Ovary (tissue), 3 donors: ENCODE measurements around the gene P2RX2.

ENCODE experiments used
- CTCF ChIP-seq, 3 donors: fragments of 450-650 bp in 2 of 3; fragments of 200-600 bp in 1 of 3; IDR thresholded peaks; one replicate each; pipeline versions ENCODE4 v1.5.1 to v1.8.0; 2016 to 2022; ENCODE audit warnings: antibody characterized with exemption in 3 of 3, mild to moderate bottlenecking in 1 of 3
- EP300 ChIP-seq: sonication (generic); formaldehyde crosslinking; IDR thresholded peaks from one replicate; pipeline ENCODE4 v1.6.1; 2017; ENCODE audit warnings: antibody characterized with exemption
- POLR2A ChIP-seq: fragments of 450-650 bp; IDR thresholded peaks from one replicate; pipeline ENCODE4 v1.6.1; 2017; ENCODE audit warnings: antibody characterized with exemption, mild to moderate bottlenecking, moderate library complexity
- donor health status: DM: no; HTN: no; CAD: no.

- TF ChIP-seq CTCF (IDR thresholded peaks at IDR 0.05) (no peak), EP300 (no peak), POLR2A (no peak)
Measured at GRCh38 chr12:132633901-132634300, 15.3 kb downstream of the P2RX2 start.
